Omental fat pad (tissue), 4 donors: ENCODE data around the gene ASAP2. TPM values are rescaled to one million over a fixed set of nuclear protein-coding genes. Genes with fewer than 3 reads are reported as not detected.

ENCODE experiments used
- ATAC-seq: fragments of 150-250 bp; one replicate; pipeline ENCODE4 v1.9.1; 2016; ENCODE audit warnings: mild to moderate bottlenecking, moderate library complexity; ENCODE audit not compliant: low FRiP score
- DNase-seq: peaks from one replicate; pipeline ENCODE4 v3.0.0-alpha.2; 2019; ENCODE audit warnings: low spot score
- CTCF ChIP-seq, 3 donors: fragments of 450-650 bp; IDR thresholded peaks; one replicate each; pipeline ENCODE4 v1.5.1; 2016 to 2017; ENCODE audit warnings: antibody characterized with exemption in 3 of 3, mild to moderate bottlenecking in 3 of 3, moderate library complexity in 2 of 3
- total RNA-seq, 4 donors: library from RNA; depleted of rRNA; stranded (reverse); fragments of >200 nt; gene quantifications; one replicate each; pipeline ENCODE4 v1.1.0, GENCODE V29; 2016

Gene ASAP2
- total RNA-seq, 4 donors from 2014 or later = 16.8 to 57.4 (median 22.8) TPM

DNA sequence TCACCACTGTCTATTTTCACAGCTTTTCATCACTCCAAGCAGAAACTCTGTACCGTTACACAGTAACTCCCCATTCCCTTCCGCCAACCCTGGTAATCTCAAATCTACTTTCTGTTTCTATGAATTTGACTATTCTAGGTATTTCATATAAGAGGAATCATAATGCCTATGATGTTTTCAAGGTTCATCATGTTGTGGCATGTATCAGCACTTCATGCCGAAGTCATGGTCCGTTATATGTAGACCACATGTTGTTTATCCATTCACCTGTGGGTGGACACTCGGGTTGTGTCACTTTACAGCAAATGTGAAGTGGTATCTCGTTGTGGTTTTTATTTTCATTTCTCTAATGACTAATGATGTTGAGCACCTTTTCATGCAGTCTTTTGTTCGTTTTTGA, 238.5 kb downstream of the ASAP2 start:
- no peak for TF ChIP-seq CTCF (IDR thresholded peaks at IDR 0.05)
- DNase-seq (no peak), ATAC-seq (no peak)

GRCh38 chr2:9451231-9451630, 244.6 kb downstream of the ASAP2 start:
- DNase-seq (no peak), ATAC-seq (no peak)
- TF ChIP-seq CTCF (IDR thresholded peaks at IDR 0.05) = no peak

Other genes starting within 250 kb of the ASAP2 start
- gene MBOAT2, start 203.1 kb upstream of the ASAP2 start, total RNA-seq = 10 to 100 TPM in 1 of 4 donors, 1 to 10 TPM in 3; 5.7 to 12.6 (median 7.4) TPM
- 100 to 1,000 TPM in 3 of 4 donors, 10 to 100 TPM in 1; 92.2 to 183 (median 143) TPM for gene ITGB1BP1, start 216.7 kb downstream of the ASAP2 start, total RNA-seq
- 10 to 100 TPM; 17.9 to 24.4 (median 20.7) TPM for gene CPSF3, start 216.8 kb downstream of the ASAP2 start, total RNA-seq